GM12878 (cell line): Measurements from ENCODE around the gene ERCC2. TPM values are rescaled to one million over a fixed set of nuclear protein-coding genes. Genes with fewer than 3 reads are reported as not detected.

Source experiments
- BHLHE40 ChIP-seq, 2 experiments: fragments of 450-650 bp in 1 of 2; IDR thresholded peaks; 2 replicates each; pipeline ENCODE4 v1.6.1; 2011 to 2017; ENCODE audit warnings: low read depth in 2 of 2, borderline replicate concordance in 1 of 2, improper control_type of control experiment in 1 of 2, low read length in 1 of 2, mild to moderate bottlenecking in 1 of 2
- IKZF2 ChIP-seq, 2 experiments: fragments of 450-650 bp; IDR thresholded peaks; 2 replicates each; pipeline ENCODE4 v1.6.1; 2017; ENCODE audit warnings: mild to moderate bottlenecking in 2 of 2, moderate library complexity in 2 of 2
- NFYB ChIP-seq: IDR thresholded peaks from 2 replicates; pipeline ENCODE4 v1.6.1; 2011; ENCODE audit warnings: low read depth, mild to moderate bottlenecking, low read length, improper control_type of control experiment, moderate library complexity; ENCODE audit not compliant: insufficient read depth
- TBL1XR1 ChIP-seq: IDR thresholded peaks from 2 replicates; pipeline ENCODE4 v1.6.1; 2012; ENCODE audit warnings: low read depth, low read length, improper control_type of control experiment
- polyA plus RNA-seq, 11 experiments: library from polyadenylated mRNA; depleted of rRNA in 4 of 11; unstranded in 6 of 11; stranded (reverse) in 5 of 11; fragments of >200 nt; fragmentation: Nextera tagmentation in 4 of 11; fragmentation: Illumina TruSeq in 1 of 11; extraction: Ambion mirVana in 4 of 11; extraction: Trizol in 1 of 11; gene quantifications; 1 replicate in 1 of 11; 2 replicates in 10 of 11; pipeline versions ENCODE4 v1.2.1 to v1.2.3, GENCODE V29; 2011 to 2016; ENCODE audit warnings: inconsistent platforms in 2 of 11, missing spikeins in 2 of 11, low read depth in 1 of 11
- total RNA-seq, 4 experiments: library from RNA; depleted of rRNA in 3 of 4; stranded (reverse); fragments of >200 nt in 3 of 4; fragmentation: Illumina TruSeq in 1 of 4; extraction: Trizol in 1 of 4; gene quantifications; 2 replicates each; pipeline versions ENCODE4 v1.2.1 to v1.2.3, GENCODE V29; 2013 to 2021
- TF ChIP-seq, protein P1 (sequence below): fragments of 450-650 bp; IDR thresholded peaks from 2 replicates; pipeline ENCODE4 v1.6.1; 2017; ENCODE audit warnings: antibody characterized with exemption, mild to moderate bottlenecking, moderate library complexity
- TF ChIP-seq, protein P2 (sequence below): fragments of 450-650 bp; formaldehyde crosslinking; IDR thresholded peaks from 2 replicates; pipeline ENCODE4 v1.4.0; 2020; ENCODE audit warnings: mild to moderate bottlenecking, moderate library complexity
- TF ChIP-seq, protein P3 (sequence below): fragments of 450-650 bp; IDR thresholded peaks from 2 replicates; pipeline ENCODE4 v1.6.1; 2017; ENCODE audit warnings: low read depth, mild to moderate bottlenecking, moderate library complexity

The ERCC2 gene
- total and polyA plus RNA-seq, 10 of the 15 experiments (the other 5 are each of a cell fraction or from before 2014, with no cell fraction given), result 1.3 to 40.1 (median 15.6) TPM

GRCh38 chr19:45306518-45307027 lies 63.8 kb downstream of the ERCC2 start (continued):
- TF ChIP-seq, protein P1, sequence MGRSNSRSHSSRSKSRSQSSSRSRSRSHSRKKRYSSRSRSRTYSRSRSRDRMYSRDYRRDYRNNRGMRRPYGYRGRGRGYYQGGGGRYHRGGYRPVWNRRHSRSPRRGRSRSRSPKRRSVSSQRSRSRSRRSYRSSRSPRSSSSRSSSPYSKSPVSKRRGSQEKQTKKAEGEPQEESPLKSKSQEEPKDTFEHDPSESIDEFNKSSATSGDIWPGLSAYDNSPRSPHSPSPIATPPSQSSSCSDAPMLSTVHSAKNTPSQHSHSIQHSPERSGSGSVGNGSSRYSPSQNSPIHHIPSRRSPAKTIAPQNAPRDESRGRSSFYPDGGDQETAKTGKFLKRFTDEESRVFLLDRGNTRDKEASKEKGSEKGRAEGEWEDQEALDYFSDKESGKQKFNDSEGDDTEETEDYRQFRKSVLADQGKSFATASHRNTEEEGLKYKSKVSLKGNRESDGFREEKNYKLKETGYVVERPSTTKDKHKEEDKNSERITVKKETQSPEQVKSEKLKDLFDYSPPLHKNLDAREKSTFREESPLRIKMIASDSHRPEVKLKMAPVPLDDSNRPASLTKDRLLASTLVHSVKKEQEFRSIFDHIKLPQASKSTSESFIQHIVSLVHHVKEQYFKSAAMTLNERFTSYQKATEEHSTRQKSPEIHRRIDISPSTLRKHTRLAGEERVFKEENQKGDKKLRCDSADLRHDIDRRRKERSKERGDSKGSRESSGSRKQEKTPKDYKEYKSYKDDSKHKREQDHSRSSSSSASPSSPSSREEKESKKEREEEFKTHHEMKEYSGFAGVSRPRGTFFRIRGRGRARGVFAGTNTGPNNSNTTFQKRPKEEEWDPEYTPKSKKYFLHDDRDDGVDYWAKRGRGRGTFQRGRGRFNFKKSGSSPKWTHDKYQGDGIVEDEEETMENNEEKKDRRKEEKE, result no peak
- TF ChIP-seq IKZF2 (IDR thresholded peaks at IDR 0.05), result no peak
- no peak for TF ChIP-seq NFYB
- TF ChIP-seq BHLHE40 (IDR thresholded peaks at IDR 0.05; ENCODE audit: borderline replicate concordance in 1 of 2, low read depth in 2 of 2, low read length in 1 of 2), result no peak
- TF ChIP-seq, protein P2, sequence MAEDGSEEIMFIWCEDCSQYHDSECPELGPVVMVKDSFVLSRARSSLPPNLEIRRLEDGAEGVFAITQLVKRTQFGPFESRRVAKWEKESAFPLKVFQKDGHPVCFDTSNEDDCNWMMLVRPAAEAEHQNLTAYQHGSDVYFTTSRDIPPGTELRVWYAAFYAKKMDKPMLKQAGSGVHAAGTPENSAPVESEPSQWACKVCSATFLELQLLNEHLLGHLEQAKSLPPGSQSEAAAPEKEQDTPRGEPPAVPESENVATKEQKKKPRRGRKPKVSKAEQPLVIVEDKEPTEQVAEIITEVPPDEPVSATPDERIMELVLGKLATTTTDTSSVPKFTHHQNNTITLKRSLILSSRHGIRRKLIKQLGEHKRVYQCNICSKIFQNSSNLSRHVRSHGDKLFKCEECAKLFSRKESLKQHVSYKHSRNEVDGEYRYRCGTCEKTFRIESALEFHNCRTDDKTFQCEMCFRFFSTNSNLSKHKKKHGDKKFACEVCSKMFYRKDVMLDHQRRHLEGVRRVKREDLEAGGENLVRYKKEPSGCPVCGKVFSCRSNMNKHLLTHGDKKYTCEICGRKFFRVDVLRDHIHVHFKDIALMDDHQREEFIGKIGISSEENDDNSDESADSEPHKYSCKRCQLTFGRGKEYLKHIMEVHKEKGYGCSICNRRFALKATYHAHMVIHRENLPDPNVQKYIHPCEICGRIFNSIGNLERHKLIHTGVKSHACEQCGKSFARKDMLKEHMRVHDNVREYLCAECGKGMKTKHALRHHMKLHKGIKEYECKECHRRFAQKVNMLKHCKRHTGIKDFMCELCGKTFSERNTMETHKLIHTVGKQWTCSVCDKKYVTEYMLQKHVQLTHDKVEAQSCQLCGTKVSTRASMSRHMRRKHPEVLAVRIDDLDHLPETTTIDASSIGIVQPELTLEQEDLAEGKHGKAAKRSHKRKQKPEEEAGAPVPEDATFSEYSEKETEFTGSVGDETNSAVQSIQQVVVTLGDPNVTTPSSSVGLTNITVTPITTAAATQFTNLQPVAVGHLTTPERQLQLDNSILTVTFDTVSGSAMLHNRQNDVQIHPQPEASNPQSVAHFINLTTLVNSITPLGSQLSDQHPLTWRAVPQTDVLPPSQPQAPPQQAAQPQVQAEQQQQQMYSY (CRISPR knock-in tag), result no peak
- no peak for TF ChIP-seq TBL1XR1
- TF ChIP-seq, protein P3, sequence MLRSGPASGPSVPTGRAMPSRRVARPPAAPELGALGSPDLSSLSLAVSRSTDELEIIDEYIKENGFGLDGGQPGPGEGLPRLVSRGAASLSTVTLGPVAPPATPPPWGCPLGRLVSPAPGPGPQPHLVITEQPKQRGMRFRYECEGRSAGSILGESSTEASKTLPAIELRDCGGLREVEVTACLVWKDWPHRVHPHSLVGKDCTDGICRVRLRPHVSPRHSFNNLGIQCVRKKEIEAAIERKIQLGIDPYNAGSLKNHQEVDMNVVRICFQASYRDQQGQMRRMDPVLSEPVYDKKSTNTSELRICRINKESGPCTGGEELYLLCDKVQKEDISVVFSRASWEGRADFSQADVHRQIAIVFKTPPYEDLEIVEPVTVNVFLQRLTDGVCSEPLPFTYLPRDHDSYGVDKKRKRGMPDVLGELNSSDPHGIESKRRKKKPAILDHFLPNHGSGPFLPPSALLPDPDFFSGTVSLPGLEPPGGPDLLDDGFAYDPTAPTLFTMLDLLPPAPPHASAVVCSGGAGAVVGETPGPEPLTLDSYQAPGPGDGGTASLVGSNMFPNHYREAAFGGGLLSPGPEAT, result no peak
